ENCODE measurements around the gene OR52B6.
"Not testable (repeated sequence)": the region's sequence is repeated elsewhere in the genome, so short reads cannot be mapped to it uniquely, and the experiment has no call there.

Gene OR52B6

DNA sequence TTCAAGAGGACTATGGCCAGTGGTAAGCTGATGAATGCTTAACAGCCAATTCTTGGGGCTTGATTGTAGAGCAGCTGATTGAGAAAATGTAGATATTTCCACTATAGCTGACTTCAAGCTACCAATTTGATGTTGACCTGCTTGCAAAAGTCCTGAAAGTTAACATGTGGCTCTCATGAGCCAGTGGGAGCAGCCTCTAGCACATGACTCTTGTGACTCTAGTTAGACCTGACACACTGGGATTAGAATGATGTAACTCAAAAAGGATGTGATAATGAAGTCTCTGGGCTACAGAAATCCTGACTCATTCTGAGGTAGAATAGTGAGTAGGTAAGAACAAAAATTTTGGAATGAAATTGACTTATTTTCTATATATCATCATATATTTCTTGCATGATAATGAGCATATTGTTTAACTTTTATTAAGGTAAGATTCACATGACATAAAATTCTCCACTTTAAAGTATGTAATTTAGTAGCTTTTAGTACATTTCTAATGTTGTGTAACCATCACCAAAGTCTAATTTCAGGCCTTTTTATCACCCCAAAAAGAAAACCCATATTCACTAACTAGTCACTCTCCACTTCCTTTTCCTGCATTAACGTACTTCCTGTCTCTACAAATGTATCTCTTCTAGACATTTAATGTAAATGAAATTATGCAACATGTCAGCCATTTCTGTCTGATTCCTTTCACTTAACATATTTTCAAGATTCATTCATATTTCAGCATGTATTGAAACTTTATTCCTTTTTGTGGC lies 16.2 kb upstream of the OR52B6 start:
- TF ChIP-seq, protein P1, sequence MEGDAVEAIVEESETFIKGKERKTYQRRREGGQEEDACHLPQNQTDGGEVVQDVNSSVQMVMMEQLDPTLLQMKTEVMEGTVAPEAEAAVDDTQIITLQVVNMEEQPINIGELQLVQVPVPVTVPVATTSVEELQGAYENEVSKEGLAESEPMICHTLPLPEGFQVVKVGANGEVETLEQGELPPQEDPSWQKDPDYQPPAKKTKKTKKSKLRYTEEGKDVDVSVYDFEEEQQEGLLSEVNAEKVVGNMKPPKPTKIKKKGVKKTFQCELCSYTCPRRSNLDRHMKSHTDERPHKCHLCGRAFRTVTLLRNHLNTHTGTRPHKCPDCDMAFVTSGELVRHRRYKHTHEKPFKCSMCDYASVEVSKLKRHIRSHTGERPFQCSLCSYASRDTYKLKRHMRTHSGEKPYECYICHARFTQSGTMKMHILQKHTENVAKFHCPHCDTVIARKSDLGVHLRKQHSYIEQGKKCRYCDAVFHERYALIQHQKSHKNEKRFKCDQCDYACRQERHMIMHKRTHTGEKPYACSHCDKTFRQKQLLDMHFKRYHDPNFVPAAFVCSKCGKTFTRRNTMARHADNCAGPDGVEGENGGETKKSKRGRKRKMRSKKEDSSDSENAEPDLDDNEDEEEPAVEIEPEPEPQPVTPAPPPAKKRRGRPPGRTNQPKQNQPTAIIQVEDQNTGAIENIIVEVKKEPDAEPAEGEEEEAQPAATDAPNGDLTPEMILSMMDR (IDR thresholded peaks at IDR 0.05; ENCODE audit: low read length, missing control alignments): no peak
- H3K4me3 ChIP-seq (replicated peaks; ENCODE audit: low read depth, low read length): no peak overlapping the region

DNA sequence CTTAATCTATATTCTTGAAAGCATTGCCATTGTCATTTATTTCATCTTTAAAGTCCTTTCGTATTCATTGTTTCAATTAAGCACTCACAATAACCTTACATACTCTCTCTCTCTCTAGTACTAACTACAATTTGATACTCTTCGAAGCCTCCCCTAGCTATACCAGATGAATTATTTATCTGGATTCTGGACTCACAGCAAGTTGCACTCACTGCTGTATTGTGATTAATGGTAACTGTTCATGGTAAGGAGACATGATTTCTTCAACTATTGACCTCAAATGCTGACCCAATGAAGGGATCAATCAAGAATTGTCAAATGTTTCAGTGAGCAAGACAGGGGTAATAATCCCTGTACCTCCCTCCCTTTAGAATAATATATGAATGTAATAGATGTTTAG lies 6.0 kb upstream of the OR52B6 start:
- no peak for DNase-seq (ENCODE audit: low read depth)
- TF ChIP-seq, protein P1 (IDR thresholded peaks at IDR 0.05; ENCODE audit: low read length, missing control alignments): no peak
- no peak overlapping the region for H3K4me3 ChIP-seq (replicated peaks; ENCODE audit: low read depth, low read length)

More for the DNA sequence above, 16.2 kb upstream of the OR52B6 start:
- DNase-seq (ENCODE audit: low read depth): peak; percentile 17

DNA sequence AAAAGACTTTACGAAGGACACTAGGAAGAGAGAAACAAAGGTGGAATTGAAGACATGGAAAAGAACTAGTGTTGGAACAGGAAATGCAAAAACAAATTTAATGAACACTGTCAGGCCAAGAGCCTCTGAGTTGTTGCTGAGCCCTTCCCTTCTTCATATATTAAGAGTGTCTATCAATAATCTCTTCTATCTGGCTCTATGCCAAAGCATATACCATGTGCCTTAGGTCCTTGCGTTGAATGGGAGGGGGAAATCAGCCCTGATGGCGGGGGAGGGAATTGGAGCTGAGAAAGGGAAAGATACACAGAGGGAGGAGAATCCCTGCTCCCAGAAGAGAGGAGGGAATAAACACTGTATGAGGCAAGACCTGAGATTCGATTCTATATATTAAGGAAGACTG lies 5.5 kb upstream of the OR52B6 start:
- TF ChIP-seq, protein P1 (IDR thresholded peaks at IDR 0.05; ENCODE audit: low read length, missing control alignments): no peak
- H3K4me3 ChIP-seq (replicated peaks; ENCODE audit: low read depth, low read length): no peak overlapping the region
- no peak for DNase-seq (ENCODE audit: low read depth)

DNA sequence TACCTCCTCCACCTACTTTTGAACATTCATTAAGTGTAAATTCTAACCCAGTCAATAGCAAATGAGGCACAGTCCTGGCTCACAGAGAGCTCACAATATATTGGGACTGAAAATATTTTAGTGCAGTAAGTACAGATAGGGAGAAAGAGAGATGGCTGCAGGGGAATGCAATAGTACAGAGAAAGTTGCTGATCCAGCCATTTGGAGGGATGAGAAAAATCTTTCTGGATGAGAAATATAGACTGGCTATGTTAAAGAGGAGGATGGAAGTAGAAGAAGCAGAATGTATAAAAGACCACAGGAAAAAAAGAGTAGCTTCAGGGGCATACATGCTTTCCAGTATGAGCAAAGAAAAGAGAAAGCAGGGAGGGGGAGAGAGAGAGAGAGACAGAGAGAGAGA lies 3.6 kb upstream of the OR52B6 start:
- TF ChIP-seq, protein P1 (IDR thresholded peaks at IDR 0.05; ENCODE audit: low read length, missing control alignments): no peak
- H3K4me3 ChIP-seq (replicated peaks; ENCODE audit: low read depth, low read length): no peak overlapping the region
- no peak for DNase-seq (ENCODE audit: low read depth)

DNA sequence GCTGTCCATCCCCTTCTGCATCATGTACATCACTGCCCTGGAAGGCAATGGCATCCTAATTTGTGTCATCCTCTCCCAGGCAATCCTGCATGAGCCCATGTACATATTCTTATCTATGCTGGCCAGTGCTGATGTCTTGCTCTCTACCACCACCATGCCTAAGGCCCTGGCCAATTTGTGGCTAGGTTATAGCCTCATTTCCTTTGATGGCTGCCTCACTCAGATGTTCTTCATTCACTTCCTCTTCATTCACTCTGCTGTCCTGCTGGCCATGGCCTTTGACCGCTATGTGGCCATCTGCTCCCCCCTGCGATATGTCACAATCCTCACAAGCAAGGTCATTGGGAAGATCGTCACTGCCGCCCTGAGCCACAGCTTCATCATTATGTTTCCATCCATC lies 337 bp downstream of the OR52B6 start:
- no peak for DNase-seq (ENCODE audit: low read depth)
- TF ChIP-seq, protein P1 (IDR thresholded peaks at IDR 0.05; ENCODE audit: low read length, missing control alignments): no peak
- H3K4me3 ChIP-seq (replicated peaks; ENCODE audit: low read depth, low read length): no peak overlapping the region

DNA sequence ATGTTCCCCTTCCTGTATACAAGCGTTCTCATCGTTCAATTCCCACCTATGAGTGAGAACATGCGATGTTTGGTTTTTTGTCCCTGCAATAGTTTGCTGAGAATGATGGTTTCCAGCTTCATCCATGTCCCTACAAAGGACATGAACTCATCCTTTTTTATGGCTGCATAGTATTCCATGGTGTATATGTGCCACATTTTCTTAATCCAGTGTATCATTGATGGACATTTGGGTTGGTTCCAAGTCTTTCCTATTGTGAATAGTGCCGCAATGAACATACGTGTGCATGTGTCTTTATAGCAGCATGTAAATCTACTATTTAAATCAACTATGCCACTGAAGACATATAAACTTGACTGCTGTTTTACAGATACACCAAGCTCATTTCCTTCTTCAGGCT lies 3.8 kb downstream of the OR52B6 start:
- not testable (repeated sequence) for DNase-seq (ENCODE audit: low read depth); H3K4me3 ChIP-seq (replicated peaks; ENCODE audit: low read depth, low read length)

DNA sequence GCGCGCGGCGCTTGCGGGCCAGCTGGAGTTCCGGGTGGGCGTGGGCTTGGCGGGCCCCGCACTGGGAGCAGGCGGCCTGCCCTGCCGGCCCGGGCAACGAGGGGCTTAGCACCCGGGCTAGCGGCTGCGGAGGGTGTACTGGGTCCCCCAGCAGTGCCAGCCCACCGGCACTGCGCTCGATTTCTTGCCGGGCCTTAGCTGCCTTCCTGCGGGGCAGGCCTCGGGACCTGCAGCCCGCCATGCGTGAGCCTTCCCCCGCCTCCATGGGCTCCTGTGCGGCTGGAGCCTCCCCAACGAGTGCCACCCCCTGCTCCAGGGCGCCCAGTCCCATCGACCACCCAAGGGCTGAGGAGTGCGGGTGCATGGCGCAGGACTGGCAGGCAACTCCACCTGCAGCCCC lies 9.2 kb downstream of the OR52B6 start:
- H3K4me3 ChIP-seq (replicated peaks; ENCODE audit: low read depth, low read length); DNase-seq (ENCODE audit: low read depth): not testable (repeated sequence)

DNA sequence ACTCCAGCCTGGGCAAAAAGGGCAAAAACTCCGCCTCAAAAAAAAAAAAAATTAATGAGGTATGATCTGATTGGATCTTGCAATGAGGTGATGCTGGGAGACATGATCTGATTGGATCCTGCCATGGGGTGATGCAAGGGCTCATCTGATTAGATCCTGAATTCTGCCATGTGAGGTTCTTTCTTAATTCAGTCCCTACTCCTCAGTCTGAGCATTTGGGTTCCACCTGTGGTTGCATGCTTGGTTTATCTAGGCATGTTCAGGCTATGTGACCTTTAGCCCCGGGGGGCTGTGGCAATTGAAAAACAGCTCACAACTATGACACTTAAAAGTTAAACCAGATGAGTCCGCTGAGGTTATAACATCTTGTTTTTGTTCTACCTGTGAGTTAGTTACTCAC lies 10.9 kb downstream of the OR52B6 start:
- TF ChIP-seq, protein P1 (IDR thresholded peaks at IDR 0.05; ENCODE audit: low read length, missing control alignments): no peak
- H3K4me3 ChIP-seq (replicated peaks; ENCODE audit: low read depth, low read length): no peak overlapping the region
- DNase-seq (ENCODE audit: low read depth): no peak
